ENCODE measurements around the gene SLC26A5.

The SLC26A5 gene

DNA sequence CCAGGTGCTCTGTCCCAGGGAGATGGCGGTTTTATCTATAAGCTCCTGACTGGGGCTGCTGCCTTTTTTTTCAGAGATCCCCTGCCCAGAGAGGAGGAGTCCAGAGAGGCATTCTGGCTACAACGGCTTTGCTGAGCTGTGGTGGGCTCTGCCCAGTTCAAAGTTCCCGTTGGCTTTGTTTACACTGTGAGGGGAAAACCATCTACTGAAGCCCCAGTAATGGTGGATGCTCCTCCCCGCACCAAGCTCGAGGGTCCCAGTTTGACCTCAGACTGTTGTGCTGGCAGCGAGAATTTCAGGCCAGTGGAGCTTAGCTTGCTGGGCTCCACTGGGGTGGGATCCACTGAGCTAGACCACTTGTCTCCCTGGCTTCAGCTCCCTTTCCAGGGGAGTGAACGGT, 16.4 kb upstream of the SLC26A5 start:
- no peak for TF ChIP-seq ZFX (IDR thresholded peaks at IDR 0.05)
- TF ChIP-seq, protein P1, sequence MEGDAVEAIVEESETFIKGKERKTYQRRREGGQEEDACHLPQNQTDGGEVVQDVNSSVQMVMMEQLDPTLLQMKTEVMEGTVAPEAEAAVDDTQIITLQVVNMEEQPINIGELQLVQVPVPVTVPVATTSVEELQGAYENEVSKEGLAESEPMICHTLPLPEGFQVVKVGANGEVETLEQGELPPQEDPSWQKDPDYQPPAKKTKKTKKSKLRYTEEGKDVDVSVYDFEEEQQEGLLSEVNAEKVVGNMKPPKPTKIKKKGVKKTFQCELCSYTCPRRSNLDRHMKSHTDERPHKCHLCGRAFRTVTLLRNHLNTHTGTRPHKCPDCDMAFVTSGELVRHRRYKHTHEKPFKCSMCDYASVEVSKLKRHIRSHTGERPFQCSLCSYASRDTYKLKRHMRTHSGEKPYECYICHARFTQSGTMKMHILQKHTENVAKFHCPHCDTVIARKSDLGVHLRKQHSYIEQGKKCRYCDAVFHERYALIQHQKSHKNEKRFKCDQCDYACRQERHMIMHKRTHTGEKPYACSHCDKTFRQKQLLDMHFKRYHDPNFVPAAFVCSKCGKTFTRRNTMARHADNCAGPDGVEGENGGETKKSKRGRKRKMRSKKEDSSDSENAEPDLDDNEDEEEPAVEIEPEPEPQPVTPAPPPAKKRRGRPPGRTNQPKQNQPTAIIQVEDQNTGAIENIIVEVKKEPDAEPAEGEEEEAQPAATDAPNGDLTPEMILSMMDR (conservative IDR thresholded peaks at IDR 0.05), result no peak
- H3K27ac ChIP-seq, result no peak overlapping the region

DNA sequence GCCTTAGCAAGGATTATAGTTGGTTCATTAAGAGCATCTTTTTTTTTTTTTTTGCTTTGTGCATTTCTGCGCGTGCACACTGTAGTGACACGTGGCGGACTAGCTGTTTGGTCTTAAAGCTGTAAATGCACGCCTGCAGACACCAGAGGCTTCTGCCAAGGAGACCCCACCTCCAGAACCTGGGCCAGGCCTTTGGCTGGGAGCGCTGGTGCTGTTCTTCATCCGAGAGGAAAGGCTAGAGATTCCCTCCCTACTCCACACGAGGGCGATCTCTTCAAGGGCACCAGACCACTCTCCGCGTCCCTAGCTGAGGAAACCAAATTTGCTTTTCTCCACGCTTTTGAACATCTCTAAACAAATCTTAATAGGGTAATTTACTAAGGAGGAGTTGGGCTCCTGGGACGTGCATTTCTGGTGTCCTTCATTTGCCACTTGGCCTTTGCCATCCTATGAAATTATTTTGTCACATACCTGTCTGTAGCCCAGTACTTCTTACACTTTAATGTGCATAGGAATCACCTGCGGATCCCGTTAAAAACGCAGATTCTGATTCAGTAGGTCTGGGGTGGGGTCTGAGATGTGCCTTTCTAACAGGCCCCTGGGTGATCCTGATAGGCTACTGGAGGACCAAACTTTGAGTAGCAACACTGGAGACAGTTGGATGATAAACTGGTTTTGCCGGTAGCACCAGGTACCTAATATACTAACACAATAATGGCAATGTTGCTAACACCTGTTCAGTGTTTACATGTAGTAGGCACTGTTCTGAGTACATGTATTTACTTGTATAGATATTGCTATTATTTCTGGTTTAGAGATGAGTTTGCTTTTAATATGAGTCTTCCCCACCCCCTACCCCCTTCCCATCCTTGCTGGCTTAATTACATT, 1.3 kb upstream of the SLC26A5 start:
- TF ChIP-seq, protein P1 (conservative IDR thresholded peaks at IDR 0.05), result peak; percentile 98
- TF ChIP-seq ZFX (IDR thresholded peaks at IDR 0.05), result no peak
- H3K27ac ChIP-seq, result peak overlapping the region; percentile 8; the same call in 1 of the 2 replicates

DNA sequence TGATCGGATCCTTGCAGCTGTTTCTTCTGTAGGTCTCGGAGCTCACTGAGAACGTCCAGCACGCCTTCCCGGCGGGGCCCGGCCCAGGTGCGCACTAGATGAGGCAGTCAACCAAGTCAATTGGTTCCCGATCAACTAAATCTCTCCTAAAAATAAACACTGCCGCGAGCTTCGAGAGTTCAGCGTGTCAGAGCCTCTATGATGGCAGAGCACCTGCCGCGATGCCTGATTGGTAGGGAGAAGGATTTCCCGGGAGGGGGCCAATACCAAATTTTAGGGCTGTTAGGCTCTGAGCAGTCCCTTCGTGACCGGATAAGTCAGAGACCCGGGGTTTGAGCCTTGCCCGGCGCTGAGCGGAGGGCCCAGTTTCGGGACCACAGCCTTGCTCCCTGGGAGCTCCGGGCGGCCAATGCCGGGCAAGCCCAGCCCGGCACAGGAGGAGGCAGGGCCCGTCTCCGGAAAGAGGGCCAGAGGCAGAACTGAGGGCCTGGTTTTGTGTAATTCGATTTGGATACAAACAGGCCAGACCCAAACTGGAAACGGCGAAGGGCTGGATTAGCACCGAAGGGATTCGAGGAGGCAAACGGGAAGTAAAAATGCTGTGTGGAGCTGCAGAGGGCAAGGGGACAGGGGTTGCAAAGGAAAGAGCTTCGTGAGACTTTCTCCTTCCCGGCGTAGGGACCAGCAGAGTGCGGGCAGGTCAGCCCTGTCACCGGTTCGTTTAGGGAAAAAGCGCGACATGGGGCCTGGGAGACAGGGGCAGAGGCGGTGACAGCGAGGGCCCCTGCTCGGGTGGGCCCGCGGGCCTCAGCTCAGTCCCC, 569 bp downstream of the SLC26A5 start:
- TF ChIP-seq, protein P1 (conservative IDR thresholded peaks at IDR 0.05), result no peak
- no peak for TF ChIP-seq ZFX (IDR thresholded peaks at IDR 0.05)
- H3K27ac ChIP-seq, result no peak overlapping the region

DNA sequence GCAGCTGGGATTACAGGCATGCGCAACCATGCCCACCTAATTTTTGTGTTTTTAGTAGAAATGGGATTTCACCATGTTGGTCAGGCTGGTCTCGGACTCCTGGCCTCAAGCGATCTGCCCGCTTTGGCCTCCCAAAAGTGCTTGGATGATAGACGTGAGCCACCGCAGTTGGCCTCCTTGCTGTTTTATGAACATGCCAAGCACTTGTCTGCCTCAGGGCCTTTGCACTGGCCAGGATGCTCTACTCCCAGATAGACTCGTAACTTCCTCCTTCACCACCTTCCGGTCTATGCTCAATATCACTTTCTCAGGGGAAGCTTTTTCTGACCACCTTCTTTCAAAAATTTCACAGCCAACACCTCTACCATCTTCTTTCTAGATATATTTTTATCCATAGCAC, 6.3 kb downstream of the SLC26A5 start:
- no peak for TF ChIP-seq ZFX (IDR thresholded peaks at IDR 0.05)
- TF ChIP-seq, protein P1 (conservative IDR thresholded peaks at IDR 0.05), result no peak
- H3K27ac ChIP-seq, result no peak overlapping the region

DNA sequence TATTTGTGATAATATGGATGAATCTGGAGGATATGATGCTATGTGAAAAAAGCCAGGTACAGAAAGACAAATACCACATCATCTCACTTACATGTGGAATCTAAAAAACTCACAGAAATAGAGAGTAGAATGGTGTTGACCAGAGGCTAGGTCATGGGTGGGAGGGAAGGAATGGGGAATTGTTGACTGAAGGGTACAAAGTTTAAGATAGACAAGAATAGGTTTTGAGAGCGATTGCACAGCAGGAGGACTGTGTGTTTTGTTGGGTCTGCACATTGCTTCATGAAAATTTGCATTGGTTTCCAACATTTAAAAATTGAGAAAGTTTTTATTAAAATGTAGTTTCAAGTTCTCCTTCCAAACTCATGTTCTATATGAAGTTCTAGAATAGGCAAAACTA, 8.4 kb downstream of the SLC26A5 start:
- TF ChIP-seq ZFX (IDR thresholded peaks at IDR 0.05), result no peak
- TF ChIP-seq, protein P1 (conservative IDR thresholded peaks at IDR 0.05), result no peak
- no peak overlapping the region for H3K27ac ChIP-seq

DNA sequence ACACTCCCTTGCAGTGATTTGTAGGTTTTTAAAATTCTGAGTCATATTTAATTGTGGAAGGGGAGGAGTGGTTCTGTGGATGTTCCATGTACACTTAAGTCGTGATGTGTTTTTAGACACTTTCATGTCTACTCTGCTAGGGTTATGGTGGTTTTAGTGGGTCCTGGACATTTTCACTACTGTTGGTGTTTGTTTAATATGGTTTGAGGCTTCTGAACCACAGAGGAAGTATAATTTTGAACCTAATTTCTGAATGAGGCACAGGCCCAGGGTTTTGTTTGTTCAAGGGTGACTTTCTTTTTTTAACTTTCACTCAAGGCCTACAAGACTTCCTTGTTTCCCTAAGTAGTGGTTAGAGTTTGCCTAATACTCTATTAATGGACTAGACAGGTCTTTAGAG, 13.3 kb downstream of the SLC26A5 start:
- TF ChIP-seq, protein P1 (conservative IDR thresholded peaks at IDR 0.05), result no peak
- TF ChIP-seq ZFX (IDR thresholded peaks at IDR 0.05), result no peak
- H3K27ac ChIP-seq, result no peak overlapping the region

DNA sequence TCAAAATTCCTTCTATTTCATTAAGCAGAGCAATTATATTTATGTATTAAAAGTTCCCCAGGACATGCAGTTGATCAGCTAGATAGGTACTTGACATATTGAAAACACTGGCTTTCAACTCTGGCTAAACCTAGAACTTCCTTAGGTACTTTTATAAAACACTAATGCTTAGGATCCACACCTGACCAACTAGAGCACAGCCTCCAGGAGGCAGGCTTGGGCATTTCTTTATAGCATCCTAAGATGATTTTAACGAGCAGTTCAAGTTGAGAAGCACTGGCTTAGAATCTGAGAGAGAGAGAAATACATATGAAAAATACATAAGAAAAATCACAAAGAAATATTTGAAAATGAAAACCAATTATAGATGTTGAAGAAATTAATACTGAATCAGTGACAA, 20.8 kb downstream of the SLC26A5 start:
- TF ChIP-seq ZFX (IDR thresholded peaks at IDR 0.05), result no peak
- TF ChIP-seq, protein P1 (conservative IDR thresholded peaks at IDR 0.05), result peak; percentile 30
- H3K27ac ChIP-seq, result no peak overlapping the region
